Measurements from ENCODE around the gene NTRK3. TPM values are rescaled to one million over a fixed set of nuclear protein-coding genes. Genes with fewer than 3 reads are reported as not detected.

Gene NTRK3
- 1 to 10 TPM in 1 of 4 donors, under 1 TPM in 3; 0.09 to 2.7 (median 0.62) TPM for total RNA-seq

GRCh38 chr15:88256279-88257230, at the start of gene NTRK3:
NTRK3 (minus strand) TSS chr15:88256739; CDS start chr15:88256153, 586 bp downstream.
- WGBS, 2 donors, result 0 to 1% methylated on average over 32 to 45 of the region's 95 CpGs
- Histone ChIP-seq H3K27ac (peak within 1 kb of the TSS in 2 of 4 donors; percentile 14 to 44), H3K36me3 (no peaks in the 10 kb centered on the region), H3K4me1 (peaks cover 12 to 32% (median 15%) of the 10 kb centered on the region in 3 donors), H3K27me3 (peaks cover 8 to 98% (median 21%) of the 10 kb centered on the region in 4 donors), H3K9me3 (no peaks in the 10 kb centered on the region), H3K4me3 (peak within 1 kb of the TSS; percentile 6 to 61 (median 30))
- TF ChIP-seq POLR2A (IDR thresholded peaks at IDR 0.05), result no peak
- no peak for TF ChIP-seq CTCF (IDR thresholded peaks at IDR 0.05)
- intact Hi-C loops (cut with DNase I), result no loop called here
- DNase-seq, result no peak

DNA sequence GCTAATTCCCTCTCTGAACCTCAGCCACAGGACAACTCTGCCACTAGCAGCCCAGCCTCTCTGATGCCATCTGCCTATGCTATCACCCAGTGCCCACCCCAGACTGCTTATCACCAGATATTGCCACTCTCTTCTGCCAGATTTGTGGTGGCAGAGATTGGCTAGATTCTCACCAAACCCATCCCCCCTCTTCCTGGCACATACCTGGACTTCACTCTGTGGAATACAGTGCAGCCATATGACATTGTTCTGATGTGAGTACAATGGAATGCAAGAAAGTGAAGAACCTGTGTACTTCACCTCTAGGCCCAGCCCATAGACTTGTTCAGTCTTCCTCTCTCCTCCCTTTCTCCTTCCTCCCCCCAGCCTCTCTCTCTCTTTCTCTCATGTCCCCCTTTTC, 46.9 kb upstream of the NTRK3 start:
- no peaks in the 10 kb centered on the region for H3K36me3 ChIP-seq
- DNase-seq, result no peak
- H3K27me3 ChIP-seq, result peaks cover 0 to 10% (median 0%) of the 10 kb centered on the region in 4 donors
- TF ChIP-seq CTCF (IDR thresholded peaks at IDR 0.05), result no peak
- TF ChIP-seq POLR2A (IDR thresholded peaks at IDR 0.05), result no peak
- intact Hi-C loops (cut with DNase I), result no loop called here
- no peaks in the 10 kb centered on the region for H3K4me1 ChIP-seq
- no peaks in the 10 kb centered on the region for H3K9me3 ChIP-seq
- H3K27ac ChIP-seq, result no peak overlapping the region
- H3K4me3 ChIP-seq, result no peak overlapping the region

DNA sequence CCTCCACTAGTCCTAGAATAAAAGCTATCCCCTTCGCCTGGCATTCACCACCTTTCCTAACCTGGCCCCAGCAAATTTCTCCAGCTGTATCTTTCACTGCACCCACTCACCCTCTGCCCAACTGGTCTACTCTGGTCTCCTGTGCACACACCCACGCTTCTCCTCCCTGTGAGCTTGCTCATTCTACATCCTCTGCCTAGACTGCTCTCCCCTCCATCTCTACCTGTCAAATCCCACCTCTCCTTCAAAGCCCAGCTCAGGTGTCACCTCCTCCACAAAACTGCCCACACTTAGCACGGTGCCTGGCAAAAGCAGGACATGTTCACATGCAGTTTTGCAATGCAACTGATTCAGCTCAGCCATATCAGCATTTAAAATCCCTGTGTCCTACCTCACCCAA, 45.8 kb upstream of the NTRK3 start:
- Histone ChIP-seq H3K4me1 (no peaks in the 10 kb centered on the region), H3K9me3 (no peaks in the 10 kb centered on the region), H3K27ac (no peak overlapping the region), H3K36me3 (no peaks in the 10 kb centered on the region), H3K4me3 (no peak overlapping the region), H3K27me3 (peaks cover 0 to 10% (median 0%) of the 10 kb centered on the region in 4 donors)
- 53 to 63% methylated on average over 3 of the region's 3 CpGs for WGBS, 2 donors
- no peak for DNase-seq
- TF ChIP-seq POLR2A (IDR thresholded peaks at IDR 0.05) (no peak), CTCF (IDR thresholded peaks at IDR 0.05) (no peak)
- intact Hi-C loops (cut with DNase I), result no loop called here

- H3K27me3 ChIP-seq, result peaks cover 0 to 10% (median 0%) of the 10 kb centered on the region in 4 donors
- whole genome bisulfite sequencing, 2 donors, result 65 to 78% methylated on average over 2 of the region's 2 CpGs
- no peak overlapping the region for H3K27ac ChIP-seq
- no peak for DNase-seq
- no peaks in the 10 kb centered on the region for H3K9me3 ChIP-seq
- no peak overlapping the region for H3K4me3 ChIP-seq
- intact Hi-C loops (cut with DNase I), result no loop called here
- H3K36me3 ChIP-seq, result no peaks in the 10 kb centered on the region
- no peaks in the 10 kb centered on the region for H3K4me1 ChIP-seq
- TF ChIP-seq POLR2A (IDR thresholded peaks at IDR 0.05) (no peak), CTCF (IDR thresholded peaks at IDR 0.05) (no peak)
These were observed 44.8 kb upstream of the NTRK3 start for GRCh38 chr15:88301311-88301710.

DNA sequence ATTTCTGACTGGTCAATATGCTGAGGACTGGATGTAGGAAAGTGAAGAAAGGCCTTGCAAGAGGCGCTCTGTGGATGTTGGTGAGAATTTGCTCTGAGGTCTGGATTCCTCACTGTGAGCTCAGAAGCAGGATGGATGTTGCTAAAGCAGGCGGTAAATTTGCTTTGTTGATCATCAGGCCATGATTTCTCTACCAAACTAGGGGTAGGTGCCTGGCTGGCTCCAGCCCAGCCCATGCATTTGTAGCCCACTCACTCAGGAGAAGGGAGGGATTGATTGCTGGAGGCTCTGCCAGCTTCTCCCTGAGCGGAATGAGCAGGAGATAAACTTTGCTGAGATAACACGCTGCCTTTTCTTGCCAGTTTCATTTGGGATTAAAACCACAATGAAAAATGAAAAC, 44.3 kb upstream of the NTRK3 start:
- Histone ChIP-seq H3K4me1 (no peaks in the 10 kb centered on the region), H3K27me3 (peaks cover 0 to 10% (median 0%) of the 10 kb centered on the region in 4 donors), H3K4me3 (no peak overlapping the region), H3K9me3 (no peaks in the 10 kb centered on the region), H3K36me3 (no peaks in the 10 kb centered on the region), H3K27ac (no peak overlapping the region)
- intact Hi-C loops (cut with DNase I), result no loop called here
- DNase-seq, result no peak
- TF ChIP-seq CTCF (IDR thresholded peaks at IDR 0.05), result no peak
- no peak for TF ChIP-seq POLR2A (IDR thresholded peaks at IDR 0.05)
- WGBS, 2 donors, result 73 to 80% methylated on average over 4 of the region's 4 CpGs
